Smooth muscle cell (in vitro differentiated cells): ENCODE results near the gene CCDC146. TPM values are rescaled to one million over a fixed set of nuclear protein-coding genes. Genes with fewer than 3 reads are reported as not detected.

Source experiments
- DNase-seq: peaks from one replicate; lab custom pipeline; 2025; ENCODE audit not compliant: unreplicated experiment; lab: John Stamatoyannopoulos, UW
- H2AFZ ChIP-seq: fragments of 200-600 bp; sonication (generic); 2 replicates; pipeline ENCODE4 v1.6.0; 2016; ENCODE audit warnings: antibody characterized with exemption, low read depth, mild to moderate bottlenecking
- H3F3A ChIP-seq: fragments of 200-600 bp; sonication (generic); 2 replicates; pipeline ENCODE4 v1.6.0; 2017; ENCODE audit warnings: antibody characterized with exemption, low read depth
- H3K27ac ChIP-seq: fragments of 200-600 bp; sonication (generic); 2 replicates; pipeline ENCODE4 v1.5.1; 2016; ENCODE audit warnings: low read depth, mild to moderate bottlenecking
- H3K27me3 ChIP-seq: fragments of 200-600 bp; sonication (generic); 2 replicates; pipeline ENCODE4 v1.6.1; 2016; ENCODE audit warnings: low read depth, mild to moderate bottlenecking
- H3K36me3 ChIP-seq: fragments of 200-600 bp; sonication (generic); 2 replicates; pipeline ENCODE4 v1.5.1; 2016; ENCODE audit warnings: low read depth
- H3K4me1 ChIP-seq: fragments of 200-600 bp; sonication (generic); 2 replicates; pipeline ENCODE4 v1.5.1; 2016; ENCODE audit warnings: low read depth
- H3K4me2 ChIP-seq: fragments of 200-600 bp; sonication (generic); 2 replicates; pipeline ENCODE4 v1.6.0; 2016; ENCODE audit warnings: mild to moderate bottlenecking
- H3K4me3 ChIP-seq: fragments of 200-600 bp; sonication (generic); 2 replicates; pipeline ENCODE4 v1.5.1; 2016; ENCODE audit warnings: mild to moderate bottlenecking
- H3K79me2 ChIP-seq: fragments of 200-600 bp; sonication (generic); 2 replicates; pipeline ENCODE4 v1.6.0; 2016; ENCODE audit warnings: low read depth, mild to moderate bottlenecking
- H3K9ac ChIP-seq: fragments of 200-600 bp; sonication (generic); 2 replicates; pipeline ENCODE4 v1.6.0; 2016; ENCODE audit warnings: low read depth
- H3K9me3 ChIP-seq: fragments of 200-600 bp; sonication (generic); replicated peaks from 2 replicates; pipeline ENCODE4 v1.5.1; 2016; ENCODE audit warnings: low read depth
- H4K20me1 ChIP-seq: fragments of 200-600 bp; sonication (generic); 2 replicates; pipeline ENCODE4 v1.6.0; 2016; ENCODE audit warnings: low read depth
- WGBS: methylation state at CpG from one replicate; pipeline ENCODE4 v1.1.7; 2016; ENCODE audit warnings: low lambda C conversion rate; 5-methylcytosine and 5-hydroxymethylcytosine counted together
- polyA plus RNA-seq: library from polyadenylated mRNA; unstranded; fragments of >200 nt; fragmentation: Nextera tagmentation; extraction: Ambion mirVana; gene quantifications from 2 replicates; pipeline ENCODE4 v1.2.1, GENCODE V29; 2016
- total RNA-seq: library from RNA; depleted of rRNA; stranded (reverse); fragments of >200 nt; gene quantifications from 2 replicates; pipeline ENCODE4 v1.2.3, GENCODE V29; 2014
- TF ChIP-seq, protein P1 (sequence below): fragments of 200-600 bp; sonication (generic); IDR thresholded peaks from 2 replicates; pipeline ENCODE4 v1.5.1; 2017; ENCODE audit warnings: borderline replicate concordance, mild to moderate bottlenecking, antibody characterized with exemption; ENCODE audit not compliant: insufficient read depth, poor library complexity, severe bottlenecking

The CCDC146 gene
- total and polyA plus RNA-seq, 2 experiments from 2014 or later, result 0.77 to 7.3 TPM

DNA sequence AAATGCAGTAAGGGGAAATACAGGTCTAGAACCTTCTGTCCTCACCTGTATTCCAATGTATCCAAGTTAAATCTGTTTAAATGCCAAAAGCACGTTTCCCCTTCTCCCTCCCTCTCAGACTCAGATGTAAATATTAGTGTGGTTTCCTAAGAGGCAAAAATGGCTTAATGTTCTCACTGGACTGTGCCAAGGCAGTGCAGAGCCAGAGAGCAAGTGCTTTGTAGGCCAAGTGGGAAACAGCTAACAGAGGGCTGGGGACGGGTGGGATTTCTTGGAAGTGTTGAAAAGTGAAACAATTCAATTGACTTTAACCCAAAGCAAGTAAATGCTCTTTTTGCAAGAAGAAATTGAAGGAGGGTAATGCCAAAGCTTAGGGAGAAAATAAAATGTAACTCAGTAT lies 190.7 kb downstream of the CCDC146 start:
- Histone ChIP-seq H3F3A (no peaks in the 10 kb centered on the region), H3K27ac (no peak overlapping the region), H3K9me3 (no peaks in the 10 kb centered on the region), H3K4me1 (no peaks in the 10 kb centered on the region), H3K4me2 (no peak overlapping the region), H3K36me3 (no peaks in the 10 kb centered on the region), H3K9ac (no peak overlapping the region), H4K20me1 (no peaks in the 10 kb centered on the region), H2AFZ (no peak overlapping the region), H3K4me3 (no peak overlapping the region), H3K27me3 (no peaks in the 10 kb centered on the region), H3K79me2 (no peaks in the 10 kb centered on the region)
- WGBS, result 84% methylated on average over 2 of the region's 2 CpGs
- no peak for DNase-seq
- TF ChIP-seq, protein P1, sequence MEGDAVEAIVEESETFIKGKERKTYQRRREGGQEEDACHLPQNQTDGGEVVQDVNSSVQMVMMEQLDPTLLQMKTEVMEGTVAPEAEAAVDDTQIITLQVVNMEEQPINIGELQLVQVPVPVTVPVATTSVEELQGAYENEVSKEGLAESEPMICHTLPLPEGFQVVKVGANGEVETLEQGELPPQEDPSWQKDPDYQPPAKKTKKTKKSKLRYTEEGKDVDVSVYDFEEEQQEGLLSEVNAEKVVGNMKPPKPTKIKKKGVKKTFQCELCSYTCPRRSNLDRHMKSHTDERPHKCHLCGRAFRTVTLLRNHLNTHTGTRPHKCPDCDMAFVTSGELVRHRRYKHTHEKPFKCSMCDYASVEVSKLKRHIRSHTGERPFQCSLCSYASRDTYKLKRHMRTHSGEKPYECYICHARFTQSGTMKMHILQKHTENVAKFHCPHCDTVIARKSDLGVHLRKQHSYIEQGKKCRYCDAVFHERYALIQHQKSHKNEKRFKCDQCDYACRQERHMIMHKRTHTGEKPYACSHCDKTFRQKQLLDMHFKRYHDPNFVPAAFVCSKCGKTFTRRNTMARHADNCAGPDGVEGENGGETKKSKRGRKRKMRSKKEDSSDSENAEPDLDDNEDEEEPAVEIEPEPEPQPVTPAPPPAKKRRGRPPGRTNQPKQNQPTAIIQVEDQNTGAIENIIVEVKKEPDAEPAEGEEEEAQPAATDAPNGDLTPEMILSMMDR, result no peak

DNA sequence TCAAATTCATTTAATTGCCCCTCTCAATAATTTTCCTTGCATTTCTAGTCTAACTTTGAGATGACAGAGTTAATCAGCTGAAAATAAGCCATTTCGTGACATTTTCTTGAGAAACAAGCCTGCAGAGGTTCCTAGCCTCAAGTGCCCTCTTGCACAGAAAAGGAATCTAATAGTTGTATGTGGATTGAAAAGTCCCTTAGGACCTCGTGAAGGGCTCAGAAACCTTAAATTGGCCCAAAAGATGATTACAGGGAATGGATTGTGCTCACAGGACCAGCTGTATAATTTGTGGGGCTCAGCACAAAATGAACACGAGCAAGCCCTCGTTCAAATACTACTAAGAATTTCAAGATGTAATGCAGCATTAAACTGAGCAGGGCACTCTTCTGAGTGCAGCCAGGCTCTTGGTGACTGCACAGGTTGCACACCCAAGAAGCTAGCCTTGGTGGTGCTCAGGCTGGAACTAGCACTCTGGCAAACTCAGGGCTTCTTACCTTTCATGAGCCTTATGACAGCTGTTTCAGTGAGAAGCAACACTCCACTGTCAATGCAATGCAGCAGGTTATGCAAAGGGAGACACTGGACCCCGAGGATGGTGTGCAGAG lies 191.6 kb downstream of the CCDC146 start:
- DNase-seq, result no peak
- no peak overlapping the region for H3K27ac ChIP-seq
- no peaks in the 10 kb centered on the region for H4K20me1 ChIP-seq
- H3K4me1 ChIP-seq, result no peaks in the 10 kb centered on the region
- H3K27me3 ChIP-seq, result no peaks in the 10 kb centered on the region
- H3K9me3 ChIP-seq, result no peaks in the 10 kb centered on the region
- no peak overlapping the region for H2AFZ ChIP-seq
- no peak overlapping the region for H3K9ac ChIP-seq
- TF ChIP-seq, protein P1, result no peak
- H3K79me2 ChIP-seq, result no peaks in the 10 kb centered on the region
- 80% methylated on average over 5 of the region's 5 CpGs for WGBS
- no peaks in the 10 kb centered on the region for H3F3A ChIP-seq
- H3K36me3 ChIP-seq, result no peaks in the 10 kb centered on the region
- no peak overlapping the region for H3K4me3 ChIP-seq
- no peak overlapping the region for H3K4me2 ChIP-seq

DNA sequence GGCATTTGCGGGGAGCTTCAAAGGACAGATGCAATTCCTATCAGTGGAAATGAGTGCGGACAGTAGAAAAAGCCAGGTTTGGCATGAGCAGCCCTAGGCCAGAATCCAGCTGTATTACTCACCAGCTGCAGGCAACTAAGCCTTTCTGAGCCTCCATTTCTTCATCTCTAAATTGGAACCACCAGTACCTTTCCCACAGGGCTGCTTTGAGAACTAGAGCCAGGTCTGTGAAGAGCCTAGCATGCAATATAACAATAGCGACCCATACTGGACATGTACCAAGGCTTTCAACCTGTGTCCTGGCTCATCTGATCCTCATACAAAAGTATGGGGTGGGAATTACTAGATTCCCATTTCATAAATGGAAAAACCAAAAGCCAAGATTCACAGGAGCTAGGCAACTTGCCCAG lies 192.8 kb downstream of the CCDC146 start:
- Histone ChIP-seq H2AFZ (no peak overlapping the region), H3K9me3 (no peaks in the 10 kb centered on the region), H3K4me2 (no peak overlapping the region), H3K27ac (no peak overlapping the region), H3F3A (no peaks in the 10 kb centered on the region), H3K4me3 (no peak overlapping the region), H3K79me2 (no peaks in the 10 kb centered on the region), H4K20me1 (no peaks in the 10 kb centered on the region), H3K9ac (no peak overlapping the region), H3K27me3 (no peaks in the 10 kb centered on the region), H3K4me1 (no peaks in the 10 kb centered on the region), H3K36me3 (no peaks in the 10 kb centered on the region)
- DNase-seq, result no peak
- 87% methylated on average over 3 of the region's 3 CpGs for WGBS
- TF ChIP-seq, protein P1, result no peak
